GM12878 (cell line): ENCODE measurements around the gene NMRK2. TPM values are rescaled to one million over a fixed set of nuclear protein-coding genes. Genes with fewer than 3 reads are reported as not detected.

Source experiments
- ATAC-seq: fragments of 200-7000 bp; cut with Tn5 transposase; 3 replicates; pipeline ENCODE4 v1.9.1; 2020; ENCODE audit warnings: mild to moderate bottlenecking, moderate library complexity
- BruUV-seq: library from RNA; stranded (reverse); fragments of 400-500 nt; replicated peaks from 2 replicates; lab custom pipeline; 2021; lab: Mats Ljungman, UMichigan
- CTCF ChIA-PET: fragments of 300-600 bp; sonication (Branson Sonifier 250); formaldehyde crosslinking; extraction: SDS; loops from one replicate; lab custom pipeline; 2021; ENCODE audit warnings: inconsistent platforms; lab: Yijun Ruan, JAX
- POLR2A ChIA-PET: fragments of 350-600 bp; formaldehyde crosslinking; extraction: SDS; loops from one replicate; lab custom pipeline; 2021; ENCODE audit warnings: inconsistent platforms; lab: Charles Lee
- RAD21 ChIA-PET: fragments of 300-600 bp; sonication (Branson Sonifier 250); formaldehyde crosslinking; loops from one replicate; lab custom pipeline; 2023; ENCODE audit warnings: antibody characterized with exemption; ENCODE audit not compliant: unreplicated experiment; lab: Charles Lee
- SMC1A ChIA-PET: fragments of 300-600 bp; sonication (Branson Sonifier 250); formaldehyde crosslinking; loops from one replicate; lab custom pipeline; 2023; ENCODE audit not compliant: unreplicated experiment, uncharacterized antibody; lab: Charles Lee
- DNase-seq: peaks from one replicate; pipeline ENCODE4 v3.0.0-alpha.2; 2011; ENCODE audit warnings: low read depth, low spot score
- FAIRE-seq: peaks from 3 replicates; lab custom pipeline; 2011; peaks lifted over from hg19 to GRCh38; lab: Jason Lieb, UNC
- H2AFZ ChIP-seq: 2 replicates; pipeline ENCODE4 v1.6.0; 2011; ENCODE audit warnings: low read depth, low read length, control low read depth; ENCODE audit not compliant: control insufficient read depth
- H3K27ac ChIP-seq: 2 replicates; pipeline ENCODE4 v1.5.1; 2011; ENCODE audit warnings: control low read depth; ENCODE audit not compliant: control insufficient read depth, insufficient read depth
- H3K27me3 ChIP-seq, 2 experiments: replicated peaks in 1 of 2; 2 replicates each; pipeline versions ENCODE4 v1.6.0 to v1.6.1; 2011; ENCODE audit warnings: low read length in 1 of 2; ENCODE audit not compliant: control insufficient read depth in 2 of 2, insufficient read depth in 2 of 2
- H3K36me3 ChIP-seq, 2 experiments: 2 replicates each; pipeline ENCODE4 v1.5.1; 2011; ENCODE audit warnings: low read length in 1 of 2; ENCODE audit not compliant: control insufficient read depth in 2 of 2, insufficient read depth in 2 of 2
- H3K4me1 ChIP-seq: 2 replicates; pipeline ENCODE4 v1.6.1; 2011; ENCODE audit warnings: mild to moderate bottlenecking, low read length, moderate library complexity, mixed read lengths; ENCODE audit not compliant: control insufficient read depth, insufficient read depth
- H3K4me2 ChIP-seq: 2 replicates; pipeline ENCODE4 v1.6.0; 2011; ENCODE audit warnings: control low read depth; ENCODE audit not compliant: control insufficient read depth, insufficient read depth
- H3K4me3 ChIP-seq: fragments of 200-600 bp; sonication (generic); 2 replicates; pipeline ENCODE4 v1.5.1; 2016
- H3K79me2 ChIP-seq: 2 replicates; pipeline ENCODE4 v1.6.0; 2011; ENCODE audit warnings: low read length; ENCODE audit not compliant: control insufficient read depth, insufficient read depth
- H3K9ac ChIP-seq: 2 replicates; pipeline ENCODE4 v1.8.0; 2011; ENCODE audit warnings: low read length, control low read depth, mixed read lengths; ENCODE audit not compliant: control insufficient read depth, insufficient read depth
- H3K9me3 ChIP-seq: replicated peaks from 3 replicates; pipeline ENCODE4 v1.5.1; 2011; ENCODE audit warnings: mild to moderate bottlenecking, low read length; ENCODE audit not compliant: control insufficient read depth, insufficient read depth
- H4K20me1 ChIP-seq: 2 replicates; pipeline ENCODE4 v1.6.0; 2011; ENCODE audit not compliant: control insufficient read depth, insufficient read depth
- CHD4 ChIP-seq: fragments of 200-600 bp; sonication (generic); IDR thresholded peaks from 2 replicates; pipeline ENCODE4 v1.6.1; 2016; ENCODE audit warnings: mild to moderate bottlenecking
- CREM ChIP-seq: IDR thresholded peaks from 2 replicates; pipeline ENCODE4 v1.6.1; 2014; ENCODE audit warnings: antibody characterized with exemption, low read depth
- EGR1 ChIP-seq, 2 experiments: IDR thresholded peaks; 1 replicate in 1 of 2; 2 replicates in 1 of 2; pipeline ENCODE4 v1.6.1; 2011 to 2012; ENCODE audit warnings: low read depth in 2 of 2, low read length in 2 of 2, borderline replicate concordance in 1 of 2, mild to moderate bottlenecking in 1 of 2, moderate library complexity in 1 of 2
- NR2C2 ChIP-seq: IDR thresholded peaks from 2 replicates; pipeline ENCODE4 v1.6.1; 2011; ENCODE audit warnings: borderline replicate concordance, low read depth; ENCODE audit not compliant: control insufficient read depth, insufficient read length
- POLR2AphosphoS2 ChIP-seq: IDR thresholded peaks from 2 replicates; pipeline ENCODE4 v1.6.1; 2011; ENCODE audit warnings: low read depth, mild to moderate bottlenecking, low read length, improper control_type of control experiment, moderate library complexity
- RAD21 ChIP-seq: IDR thresholded peaks from 2 replicates; pipeline ENCODE4 v1.6.1; 2011; ENCODE audit warnings: mild to moderate bottlenecking, low read depth, low read length, moderate library complexity; ENCODE audit not compliant: insufficient read depth
- RELA ChIP-seq: fragments of 450-650 bp; IDR thresholded peaks from 2 replicates; pipeline ENCODE4 v1.8.0; 2014; ENCODE audit warnings: borderline replicate concordance; ENCODE audit not compliant: partially characterized antibody
- STAT1 ChIP-seq: fragments of 450-650 bp; conservative IDR thresholded peaks from 2 replicates; pipeline ENCODE4 v1.6.1; 2014; ENCODE audit warnings: antibody characterized with exemption, mild to moderate bottlenecking
- WGBS: methylation state at CpG from one replicate; pipeline ENCODE4 v1.1.6; 2016; ENCODE audit warnings: low lambda C conversion rate; ENCODE audit not compliant: insufficient replicate concordance, insufficient coverage; ENCODE audit errors: missing lambda C conversion rate; 5-methylcytosine and 5-hydroxymethylcytosine counted together
- in situ Hi-C: fragments of 300-500 bp; cut with MboI; formaldehyde crosslinking; loops from 9 replicates; pipeline ENCODE4 v1.14.3; 2018; ENCODE audit warnings: mixed read lengths
- intact Hi-C: fragments of 100-400 bp; cut with micrococcal nuclease; formaldehyde crosslinking; loops from one replicate; pipeline ENCODE4 v1.14.2; 2022; ENCODE audit not compliant: unreplicated experiment
- polyA plus RNA-seq, 11 experiments: library from polyadenylated mRNA; depleted of rRNA in 4 of 11; unstranded in 6 of 11; stranded (reverse) in 5 of 11; fragments of >200 nt; fragmentation: Nextera tagmentation in 4 of 11; fragmentation: Illumina TruSeq in 1 of 11; extraction: Ambion mirVana in 4 of 11; extraction: Trizol in 1 of 11; gene quantifications; 1 replicate in 1 of 11; 2 replicates in 10 of 11; pipeline versions ENCODE4 v1.2.1 to v1.2.3, GENCODE V29; 2011 to 2016; ENCODE audit warnings: inconsistent platforms in 2 of 11, missing spikeins in 2 of 11, low read depth in 1 of 11
- total RNA-seq, 4 experiments: library from RNA; depleted of rRNA in 3 of 4; stranded (reverse); fragments of >200 nt in 3 of 4; fragmentation: Illumina TruSeq in 1 of 4; extraction: Trizol in 1 of 4; gene quantifications; 2 replicates each; pipeline versions ENCODE4 v1.2.1 to v1.2.3, GENCODE V29; 2013 to 2021
- TF ChIP-seq, protein P1 (sequence below): fragments of 450-650 bp; formaldehyde crosslinking; IDR thresholded peaks from 2 replicates; pipeline ENCODE4 v1.5.0; 2022; ENCODE audit warnings: mild to moderate bottlenecking, missing genetic modification characterization

NMRK2 gene
- total and polyA plus RNA-seq, 10 of the 15 experiments (the other 5 are each of a cell fraction or from before 2014, with no cell fraction given): 0.14 to 0.15 TPM; not detected in 8

DNA sequence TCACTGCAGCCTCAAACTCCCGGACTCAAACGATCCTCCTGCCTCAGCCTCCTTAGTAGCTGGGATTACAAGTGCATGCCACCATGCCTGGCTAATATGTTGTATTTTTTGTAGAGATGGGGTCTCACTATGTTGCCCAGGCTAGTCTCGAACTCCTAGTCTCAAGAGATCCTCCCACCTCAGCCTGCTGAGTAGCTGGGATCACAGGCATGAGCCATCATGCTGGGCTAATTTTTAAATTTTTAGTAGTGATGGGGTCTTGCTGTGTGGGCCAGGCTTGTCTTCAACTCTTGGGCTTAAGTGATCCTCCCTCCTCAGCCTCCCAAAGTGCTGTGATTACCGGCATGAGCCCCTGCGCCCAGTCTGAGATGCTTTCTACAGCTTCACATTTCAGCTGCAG, 37.1 kb upstream of the NMRK2 start:
- in situ Hi-C loops: no loop called here
- no peak overlapping the region for H3K9ac ChIP-seq
- intact Hi-C loops: no loop called here
- SMC1A ChIA-PET: interaction anchor here (1.6 kb wide), 1 partner anchor 9 kb away, joined by 4 read pairs; no protein-coding TSS in a partner anchor
- RAD21 ChIA-PET: no interaction called here
- POLR2A ChIA-PET: no interaction called here
- H3K27me3 ChIP-seq: no peaks in the 10 kb centered on the region; a peak in 1 of 4 replicates
- no peaks in the 10 kb centered on the region for H4K20me1 ChIP-seq
- H2AFZ ChIP-seq: no peak overlapping the region
- no peak for ATAC-seq
- CTCF ChIA-PET: no interaction called here
- FAIRE-seq: no peak
- DNase-seq: no peak
- TF ChIP-seq NR2C2 (no peak), POLR2AphosphoS2 (no peak), RELA (no peak), CREM (no peak), CHD4 (no peak), RAD21 (no peak), STAT1 (no peak), EGR1 (IDR thresholded peaks at IDR 0.05; ENCODE audit: borderline replicate concordance in 1 of 2, low read depth in 2 of 2, low read length in 2 of 2) (no peak)
- TF ChIP-seq, protein P1, sequence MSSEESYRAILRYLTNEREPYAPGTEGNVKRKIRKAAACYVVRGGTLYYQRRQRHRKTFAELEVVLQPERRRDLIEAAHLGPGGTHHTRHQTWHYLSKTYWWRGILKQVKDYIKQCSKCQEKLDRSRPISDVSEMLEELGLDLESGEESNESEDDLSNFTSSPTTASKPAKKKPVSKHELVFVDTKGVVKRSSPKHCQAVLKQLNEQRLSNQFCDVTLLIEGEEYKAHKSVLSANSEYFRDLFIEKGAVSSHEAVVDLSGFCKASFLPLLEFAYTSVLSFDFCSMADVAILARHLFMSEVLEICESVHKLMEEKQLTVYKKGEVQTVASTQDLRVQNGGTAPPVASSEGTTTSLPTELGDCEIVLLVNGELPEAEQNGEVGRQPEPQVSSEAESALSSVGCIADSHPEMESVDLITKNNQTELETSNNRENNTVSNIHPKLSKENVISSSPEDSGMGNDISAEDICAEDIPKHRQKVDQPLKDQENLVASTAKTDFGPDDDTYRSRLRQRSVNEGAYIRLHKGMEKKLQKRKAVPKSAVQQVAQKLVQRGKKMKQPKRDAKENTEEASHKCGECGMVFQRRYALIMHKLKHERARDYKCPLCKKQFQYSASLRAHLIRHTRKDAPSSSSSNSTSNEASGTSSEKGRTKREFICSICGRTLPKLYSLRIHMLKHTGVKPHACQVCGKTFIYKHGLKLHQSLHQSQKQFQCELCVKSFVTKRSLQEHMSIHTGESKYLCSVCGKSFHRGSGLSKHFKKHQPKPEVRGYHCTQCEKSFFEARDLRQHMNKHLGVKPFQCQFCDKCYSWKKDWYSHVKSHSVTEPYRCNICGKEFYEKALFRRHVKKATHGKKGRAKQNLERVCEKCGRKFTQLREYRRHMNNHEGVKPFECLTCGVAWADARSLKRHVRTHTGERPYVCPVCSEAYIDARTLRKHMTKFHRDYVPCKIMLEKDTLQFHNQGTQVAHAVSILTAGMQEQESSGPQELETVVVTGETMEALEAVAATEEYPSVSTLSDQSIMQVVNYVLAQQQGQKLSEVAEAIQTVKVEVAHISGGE: no peak
- H3K36me3 ChIP-seq: no peaks in the 10 kb centered on the region
- no peaks in the 10 kb centered on the region; the same call in 2 of the 3 replicates for H3K9me3 ChIP-seq
- WGBS: 47% methylated on average over 5 of the region's 5 CpGs
- no peak overlapping the region for H3K27ac ChIP-seq
- no peaks in the 10 kb centered on the region for H3K79me2 ChIP-seq
- H3K4me2 ChIP-seq: no peak overlapping the region
- no peak overlapping the region for H3K4me3 ChIP-seq
- no TSS peak for BruUV-seq
- no peaks in the 10 kb centered on the region for H3K4me1 ChIP-seq
